Measurements from ENCODE around the gene ATL1.

Gene ATL1

GRCh38 chr14:50521912-50522341, 38.0 kb upstream of the ATL1 start:
- no peak for DNase-seq
- peaks cover 61% of the 10 kb centered on the region for H3K36me3 Mint-ChIP-seq (ENCODE audit: low read depth)
- H3K4me3 Mint-ChIP-seq = no peak overlapping the region
- H3K9me3 Mint-ChIP-seq = no peaks in the 10 kb centered on the region
- no peaks in the 10 kb centered on the region for H3K27me3 Mint-ChIP-seq (ENCODE audit: low read depth, poor library complexity)
- H3K4me1 Mint-ChIP-seq = peaks cover 37% of the 10 kb centered on the region
- H3K27ac Mint-ChIP-seq = no peak overlapping the region
- TF ChIP-seq, protein P1, sequence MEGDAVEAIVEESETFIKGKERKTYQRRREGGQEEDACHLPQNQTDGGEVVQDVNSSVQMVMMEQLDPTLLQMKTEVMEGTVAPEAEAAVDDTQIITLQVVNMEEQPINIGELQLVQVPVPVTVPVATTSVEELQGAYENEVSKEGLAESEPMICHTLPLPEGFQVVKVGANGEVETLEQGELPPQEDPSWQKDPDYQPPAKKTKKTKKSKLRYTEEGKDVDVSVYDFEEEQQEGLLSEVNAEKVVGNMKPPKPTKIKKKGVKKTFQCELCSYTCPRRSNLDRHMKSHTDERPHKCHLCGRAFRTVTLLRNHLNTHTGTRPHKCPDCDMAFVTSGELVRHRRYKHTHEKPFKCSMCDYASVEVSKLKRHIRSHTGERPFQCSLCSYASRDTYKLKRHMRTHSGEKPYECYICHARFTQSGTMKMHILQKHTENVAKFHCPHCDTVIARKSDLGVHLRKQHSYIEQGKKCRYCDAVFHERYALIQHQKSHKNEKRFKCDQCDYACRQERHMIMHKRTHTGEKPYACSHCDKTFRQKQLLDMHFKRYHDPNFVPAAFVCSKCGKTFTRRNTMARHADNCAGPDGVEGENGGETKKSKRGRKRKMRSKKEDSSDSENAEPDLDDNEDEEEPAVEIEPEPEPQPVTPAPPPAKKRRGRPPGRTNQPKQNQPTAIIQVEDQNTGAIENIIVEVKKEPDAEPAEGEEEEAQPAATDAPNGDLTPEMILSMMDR (IDR thresholded peaks at IDR 0.05) = no peak

DNA sequence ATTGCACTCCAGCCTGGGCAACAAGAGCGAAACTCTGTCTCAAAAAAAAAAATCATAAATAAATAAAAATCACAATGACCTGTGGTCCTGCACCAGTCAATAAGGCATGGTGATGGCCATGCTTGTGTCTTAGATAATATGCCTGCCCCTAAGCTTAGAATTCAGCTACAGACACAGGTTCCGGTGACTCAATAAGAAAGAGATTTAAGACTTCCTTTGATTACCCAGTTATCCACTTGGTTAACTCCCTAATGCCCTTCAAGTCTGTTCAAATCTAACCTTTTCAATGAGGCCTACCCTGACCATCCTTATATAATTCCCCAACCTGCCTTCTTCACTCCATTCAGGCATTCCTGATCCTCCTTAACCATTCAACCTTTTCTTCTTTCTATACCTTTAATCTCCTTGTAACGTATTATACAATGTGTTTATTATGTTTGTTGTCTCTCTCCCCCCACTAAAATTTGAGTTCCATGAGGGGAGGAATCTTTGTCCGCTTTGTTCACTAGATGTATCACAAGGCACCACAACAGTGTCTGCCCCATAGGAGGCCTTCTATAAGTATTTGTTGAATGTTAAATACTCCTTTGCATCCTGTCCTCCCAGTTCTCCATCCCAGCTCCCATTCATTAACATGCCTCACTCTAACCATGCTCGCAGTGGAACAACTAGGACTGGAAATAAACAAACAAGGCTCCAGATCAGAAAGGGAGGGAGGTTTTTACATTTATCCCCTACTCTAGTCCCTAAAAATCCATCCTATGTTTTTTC, 36.5 kb upstream of the ATL1 start:
- peaks cover 42% of the 10 kb centered on the region for H3K4me1 Mint-ChIP-seq
- peaks cover 66% of the 10 kb centered on the region for H3K36me3 Mint-ChIP-seq (ENCODE audit: low read depth)
- TF ChIP-seq, protein P1 (IDR thresholded peaks at IDR 0.05) = no peak
- H3K9me3 Mint-ChIP-seq = no peaks in the 10 kb centered on the region
- DNase-seq = no peak
- no peak overlapping the region for H3K4me3 Mint-ChIP-seq
- H3K27ac Mint-ChIP-seq = peak overlapping the region; percentile 52
- H3K27me3 Mint-ChIP-seq (ENCODE audit: low read depth, poor library complexity) = no peaks in the 10 kb centered on the region

DNA sequence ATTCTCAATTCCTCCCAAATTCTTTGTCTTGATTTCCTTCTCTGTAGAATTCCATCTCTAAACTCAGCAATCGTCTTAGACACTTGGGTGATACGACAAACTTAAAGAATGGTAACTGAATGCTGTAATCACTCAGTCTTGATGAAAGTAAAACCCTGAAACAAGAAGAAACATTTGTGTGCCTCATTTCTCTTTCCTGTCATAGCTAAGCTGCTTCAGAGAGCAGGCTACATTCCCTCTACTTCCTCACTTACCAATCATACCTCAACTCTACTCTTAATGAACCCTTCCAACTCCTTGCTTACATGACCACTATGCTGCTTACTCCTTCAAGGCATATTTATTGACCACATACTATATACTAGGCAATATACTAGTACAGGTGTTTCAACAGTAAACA, 35.9 kb upstream of the ATL1 start:
- Mint-ChIP-seq H3K27ac (peak overlapping the region; percentile 52), H3K36me3 (ENCODE audit: low read depth) (peaks cover 62% of the 10 kb centered on the region), H3K9me3 (no peaks in the 10 kb centered on the region), H3K4me1 (peaks cover 46% of the 10 kb centered on the region), H3K4me3 (no peak overlapping the region), H3K27me3 (ENCODE audit: low read depth, poor library complexity) (no peaks in the 10 kb centered on the region)
- no peak for DNase-seq
- TF ChIP-seq, protein P1 (IDR thresholded peaks at IDR 0.05) = no peak

GRCh38 chr14:50524731-50525515, 35.0 kb upstream of the ATL1 start:
- Mint-ChIP-seq H3K36me3 (ENCODE audit: low read depth) (peaks cover 58% of the 10 kb centered on the region), H3K27ac (peak overlapping the region; percentile 71), H3K4me1 (peaks cover 55% of the 10 kb centered on the region), H3K4me3 (no peak overlapping the region), H3K27me3 (ENCODE audit: low read depth, poor library complexity) (no peaks in the 10 kb centered on the region), H3K9me3 (no peaks in the 10 kb centered on the region)
- no peak for DNase-seq
- TF ChIP-seq, protein P1 (IDR thresholded peaks at IDR 0.05) = no peak

DNA sequence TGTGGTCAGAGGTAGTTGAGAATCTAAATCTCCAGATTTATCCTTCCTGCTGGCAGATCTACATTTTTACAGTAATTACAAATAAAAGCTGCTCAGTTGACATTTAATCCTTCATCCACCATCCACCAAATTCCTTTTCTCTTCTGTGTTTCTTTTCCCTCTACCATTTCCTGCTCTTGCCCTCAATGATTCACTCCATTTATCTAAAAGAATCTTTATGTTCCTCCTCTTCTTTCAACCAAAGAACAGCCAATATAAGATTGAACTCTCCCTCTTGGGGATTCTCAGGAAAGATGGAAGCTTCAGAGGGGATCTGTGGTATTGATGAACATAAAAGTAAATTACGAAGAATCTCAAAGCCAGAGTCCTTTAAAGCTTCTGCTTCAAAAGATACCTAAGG, 31.9 kb upstream of the ATL1 start:
- Mint-ChIP-seq H3K4me1 (peaks cover 71% of the 10 kb centered on the region), H3K36me3 (ENCODE audit: low read depth) (peaks cover 38% of the 10 kb centered on the region), H3K9me3 (no peaks in the 10 kb centered on the region), H3K27ac (peak overlapping the region; percentile 4), H3K4me3 (no peak overlapping the region), H3K27me3 (ENCODE audit: low read depth, poor library complexity) (peaks cover 4% of the 10 kb centered on the region)
- TF ChIP-seq, protein P1 (IDR thresholded peaks at IDR 0.05) = no peak
- DNase-seq = no peak

All from nephron progenitor cell (in vitro differentiated cells).